ENCODE data around the gene MZT2B. TPM values are rescaled to one million over a fixed set of nuclear protein-coding genes. Genes with fewer than 3 reads are reported as not detected.
A peak's percentile ranks its signal among the peaks of the same experiment; 100 is the strongest.

Gene MZT2B
- total and polyA plus RNA-seq, 2 of the 13 experiments (the other 11 are each of a cell fraction or from before 2014, with no cell fraction given), result 253 to 410 TPM

- TF ChIP-seq ZNF296 (CRISPR knock-in tag; conservative IDR thresholded peaks at IDR 0.05), result 0 out of 2 replicates have a peak, but pooled peaks have one; percentile 58
- no peak; the same call in 1 of the 2 replicates for TF ChIP-seq ZNF414 (CRISPR knock-in tag; IDR thresholded peaks at IDR 0.05)
- no peak for TF ChIP-seq PRDM4 (CRISPR knock-in tag; IDR thresholded peaks at IDR 0.05; ENCODE audit: borderline replicate concordance)
- no peak for TF ChIP-seq ZNF557 (CRISPR knock-in tag; IDR thresholded peaks at IDR 0.05)
- TF ChIP-seq SP5 (CRISPR knock-in tag; IDR thresholded peaks at IDR 0.05; ENCODE audit: borderline replicate concordance, low read depth), result peak; percentile 86
- TF ChIP-seq HNF4G (IDR thresholded peaks at IDR 0.05; ENCODE audit: borderline replicate concordance, low read depth, low read length), result no peak
- no peak for TF ChIP-seq HNF4G (CRISPR knock-in tag; IDR thresholded peaks at IDR 0.05; ENCODE audit: borderline replicate concordance, low read depth)
- peak; percentile 98 for TF ChIP-seq KAT8 (CRISPR knock-in tag; IDR thresholded peaks at IDR 0.05)
- TF ChIP-seq ZNF318 (CRISPR knock-in tag; IDR thresholded peaks at IDR 0.05), result 0 out of 2 replicates have a peak, but pooled peaks have one; percentile 57
- TF ChIP-seq ATF5 (CRISPR knock-in tag; IDR thresholded peaks at IDR 0.05; ENCODE audit: low read depth), result no peak
- 0 out of 2 replicates have a peak, but pooled peaks have one; percentile 13 for TF ChIP-seq HNF4A (CRISPR knock-in tag; IDR thresholded peaks at IDR 0.05)
- 0 out of 2 replicates have a peak, but pooled peaks have one; percentile 28 for TF ChIP-seq ZBTB33 (CRISPR knock-in tag; IDR thresholded peaks at IDR 0.05)
- 0 out of 2 replicates have a peak, but pooled peaks have one; percentile 71 for TF ChIP-seq ZNF552 (CRISPR knock-in tag; IDR thresholded peaks at IDR 0.05; ENCODE audit: borderline replicate concordance)
- TF ChIP-seq AHR (CRISPR knock-in tag; IDR thresholded peaks at IDR 0.05), result no peak
- no peak for TF ChIP-seq MBNL3 (CRISPR knock-in tag; conservative IDR thresholded peaks at IDR 0.05)
Measured at GRCh38 chr2:130181325-130181879, 660 bp upstream of the MZT2B start, which contains the start of gene SMPD4 (continued).

Measured in HepG2 (cell line).